Progenitor cell of endocrine pancreas (in vitro differentiated cells): Measurements from ENCODE around the gene MYLK. TPM values are rescaled to one million over a fixed set of nuclear protein-coding genes. Genes with fewer than 3 reads are reported as not detected.

ENCODE experiments used
- DNase-seq: peaks from one replicate; pipeline ENCODE4 v3.0.0; 2021; ENCODE audit warnings: low spot score; ENCODE audit not compliant: unreplicated experiment
- H3K27ac Mint-ChIP-seq: 2 replicates; pipeline ENCODE4 v1.8.0; 2021; ENCODE audit warnings: mild to moderate bottlenecking, moderate library complexity, mixed read lengths
- H3K27me3 Mint-ChIP-seq: 2 replicates; pipeline ENCODE4 v1.8.0; 2021; ENCODE audit warnings: mixed read lengths
- H3K36me3 Mint-ChIP-seq: 2 replicates; pipeline ENCODE4 v1.8.0; 2022; ENCODE audit warnings: mixed read lengths; ENCODE audit not compliant: insufficient read depth
- H3K4me1 Mint-ChIP-seq: 2 replicates; pipeline ENCODE4 v1.8.0; 2021; ENCODE audit warnings: low read depth, mixed read lengths
- H3K4me3 Mint-ChIP-seq: 2 replicates; pipeline ENCODE4 v1.8.0; 2021; ENCODE audit warnings: low read depth, mild to moderate bottlenecking, moderate library complexity, mixed read lengths
- H3K9me3 Mint-ChIP-seq: 2 replicates; pipeline ENCODE4 v1.8.0; 2021; ENCODE audit warnings: low read depth, mixed read lengths
- total RNA-seq: library from RNA; stranded (reverse); gene quantifications from 2 replicates; pipeline ENCODE4 v1.2.1, GENCODE V29; 2021
- TF ChIP-seq, protein P1 (sequence below): fragments of 200-600 bp; sonication (generic); IDR thresholded peaks from one replicate; pipeline ENCODE4 v1.5.0; 2021; ENCODE audit warnings: antibody characterized with exemption, mild to moderate bottlenecking; ENCODE audit not compliant: unreplicated experiment

The MYLK gene
- total RNA-seq, 1 donor from 2014 or later, result 1.1 TPM

DNA sequence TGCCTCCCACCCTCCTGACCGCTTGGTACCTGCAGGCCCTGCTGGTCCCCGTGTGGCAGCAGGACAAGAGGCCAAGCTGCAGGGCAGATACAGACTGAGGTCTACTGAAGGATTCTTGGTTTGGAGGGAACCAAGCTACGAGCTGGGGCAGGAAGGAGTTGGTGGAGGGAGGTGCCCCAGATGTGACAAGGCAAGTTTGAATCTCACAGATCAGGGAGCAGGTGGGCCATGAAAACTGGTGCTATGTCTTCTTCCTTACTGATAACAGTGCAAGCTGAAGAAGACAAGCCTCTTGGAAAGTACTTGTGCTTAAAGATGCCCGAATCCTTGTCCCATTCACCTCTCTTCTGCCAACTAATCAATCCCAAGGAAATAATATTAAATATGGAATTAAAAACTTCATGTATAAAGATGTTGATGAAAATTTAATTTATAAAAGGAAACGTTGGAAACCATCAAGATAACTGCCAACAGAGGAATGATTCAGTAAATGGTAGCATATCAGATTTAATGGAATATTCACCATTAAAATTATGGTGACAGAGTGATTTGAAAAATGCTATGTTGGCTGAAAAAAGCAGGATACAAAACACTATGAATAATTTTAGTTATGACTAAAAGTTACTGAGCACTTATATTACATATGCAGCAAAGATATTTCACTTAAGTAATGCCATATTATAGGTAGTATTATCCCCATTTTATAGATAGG, 107.9 kb downstream of the MYLK start:
- Mint-ChIP-seq H3K36me3 (no peaks in the 10 kb centered on the region), H3K4me1 (no peaks in the 10 kb centered on the region), H3K27me3 (no peaks in the 10 kb centered on the region), H3K4me3 (no peak overlapping the region), H3K27ac (no peak overlapping the region), H3K9me3 (no peaks in the 10 kb centered on the region)
- no peak for DNase-seq
- TF ChIP-seq, protein P1, sequence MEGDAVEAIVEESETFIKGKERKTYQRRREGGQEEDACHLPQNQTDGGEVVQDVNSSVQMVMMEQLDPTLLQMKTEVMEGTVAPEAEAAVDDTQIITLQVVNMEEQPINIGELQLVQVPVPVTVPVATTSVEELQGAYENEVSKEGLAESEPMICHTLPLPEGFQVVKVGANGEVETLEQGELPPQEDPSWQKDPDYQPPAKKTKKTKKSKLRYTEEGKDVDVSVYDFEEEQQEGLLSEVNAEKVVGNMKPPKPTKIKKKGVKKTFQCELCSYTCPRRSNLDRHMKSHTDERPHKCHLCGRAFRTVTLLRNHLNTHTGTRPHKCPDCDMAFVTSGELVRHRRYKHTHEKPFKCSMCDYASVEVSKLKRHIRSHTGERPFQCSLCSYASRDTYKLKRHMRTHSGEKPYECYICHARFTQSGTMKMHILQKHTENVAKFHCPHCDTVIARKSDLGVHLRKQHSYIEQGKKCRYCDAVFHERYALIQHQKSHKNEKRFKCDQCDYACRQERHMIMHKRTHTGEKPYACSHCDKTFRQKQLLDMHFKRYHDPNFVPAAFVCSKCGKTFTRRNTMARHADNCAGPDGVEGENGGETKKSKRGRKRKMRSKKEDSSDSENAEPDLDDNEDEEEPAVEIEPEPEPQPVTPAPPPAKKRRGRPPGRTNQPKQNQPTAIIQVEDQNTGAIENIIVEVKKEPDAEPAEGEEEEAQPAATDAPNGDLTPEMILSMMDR, result no peak

DNA sequence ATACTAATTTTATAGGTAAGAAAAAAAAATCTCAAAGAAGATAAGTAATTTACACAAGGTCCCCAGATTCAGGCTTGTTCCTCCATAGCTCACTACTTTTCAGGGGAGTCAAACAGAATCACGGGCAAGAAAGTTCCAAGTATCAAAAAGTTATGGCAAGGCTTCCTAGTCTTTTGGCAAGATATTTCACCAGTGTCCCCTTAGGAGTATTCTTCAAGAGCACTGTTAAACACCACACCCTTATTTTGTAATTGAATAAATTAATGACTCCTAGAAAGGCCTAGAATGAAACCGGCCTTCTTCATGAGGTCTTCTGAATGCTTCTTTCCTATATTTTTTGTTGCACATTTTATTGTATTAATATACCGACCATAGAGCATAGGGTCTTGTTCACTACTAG, 109.7 kb downstream of the MYLK start:
- H3K27ac Mint-ChIP-seq, result no peak overlapping the region
- no peaks in the 10 kb centered on the region for H3K9me3 Mint-ChIP-seq
- H3K4me3 Mint-ChIP-seq, result no peak overlapping the region
- no peak for DNase-seq
- H3K4me1 Mint-ChIP-seq, result no peaks in the 10 kb centered on the region
- TF ChIP-seq, protein P1, result no peak
- H3K27me3 Mint-ChIP-seq, result no peaks in the 10 kb centered on the region
- H3K36me3 Mint-ChIP-seq, result no peaks in the 10 kb centered on the region

DNA sequence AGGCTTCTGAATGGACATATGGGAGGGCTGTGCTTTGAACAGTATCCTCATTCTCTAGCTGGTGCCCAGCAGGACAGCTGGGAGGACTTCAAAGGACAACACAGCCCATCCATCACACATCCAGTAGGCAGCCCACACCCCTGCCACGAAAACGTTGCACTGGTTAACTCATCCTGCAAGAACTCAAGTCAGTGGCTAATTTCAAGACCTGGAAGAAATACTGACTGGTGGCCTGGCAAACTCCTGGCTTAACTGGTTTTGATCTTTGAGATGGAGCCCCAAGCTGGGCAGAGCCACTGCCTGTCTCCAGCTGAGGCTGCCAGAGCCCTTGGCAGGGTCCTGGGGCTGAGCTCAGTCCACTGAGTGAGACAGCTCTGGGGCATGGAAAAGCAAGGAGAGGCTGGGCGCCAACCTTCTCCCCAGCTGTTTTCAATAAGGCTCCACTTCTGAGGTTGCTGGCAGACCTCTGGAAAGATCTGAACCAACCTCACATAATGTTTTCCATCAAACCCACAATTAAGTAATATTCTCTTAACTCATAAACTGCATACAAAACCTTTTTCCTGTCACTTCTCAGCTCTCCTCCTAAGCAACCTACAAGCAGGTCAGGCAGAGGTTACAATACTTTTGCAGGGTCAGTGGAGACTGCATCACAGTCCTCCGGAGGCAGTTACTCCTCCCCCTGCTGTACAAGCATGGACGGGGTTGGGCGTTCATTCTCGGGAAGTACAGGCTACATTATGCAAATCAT, 110.3 kb downstream of the MYLK start:
- DNase-seq, result no peak
- Mint-ChIP-seq H3K4me3 (no peak overlapping the region), H3K9me3 (no peaks in the 10 kb centered on the region), H3K27me3 (peaks cover 1% of the 10 kb centered on the region), H3K27ac (no peak overlapping the region), H3K36me3 (no peaks in the 10 kb centered on the region), H3K4me1 (no peaks in the 10 kb centered on the region)
- TF ChIP-seq, protein P1, result no peak

DNA sequence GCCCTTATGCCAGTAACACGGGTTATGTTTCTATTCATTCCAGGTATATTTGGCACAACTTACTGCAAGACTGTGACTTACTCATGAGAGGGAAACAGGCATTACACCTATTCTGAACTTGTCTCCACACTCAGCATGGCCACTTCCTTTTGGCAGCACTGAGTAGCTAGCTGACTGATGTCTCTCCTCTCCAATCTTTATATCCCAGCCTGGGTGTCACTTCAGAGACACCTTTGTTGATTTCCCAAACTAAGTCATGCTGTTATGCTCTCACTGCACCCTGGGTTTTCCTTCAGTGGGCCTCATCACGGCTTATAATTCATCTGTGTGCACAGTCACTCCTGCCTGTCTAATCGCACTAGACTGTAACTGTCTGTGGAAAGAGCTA, 114.8 kb downstream of the MYLK start:
- H3K4me3 Mint-ChIP-seq, result no peak overlapping the region
- no peaks in the 10 kb centered on the region for H3K9me3 Mint-ChIP-seq
- TF ChIP-seq, protein P1, result no peak
- no peaks in the 10 kb centered on the region for H3K36me3 Mint-ChIP-seq
- DNase-seq, result no peak
- H3K27ac Mint-ChIP-seq, result no peak overlapping the region
- H3K4me1 Mint-ChIP-seq, result no peaks in the 10 kb centered on the region
- H3K27me3 Mint-ChIP-seq, result peaks cover 3% of the 10 kb centered on the region

DNA sequence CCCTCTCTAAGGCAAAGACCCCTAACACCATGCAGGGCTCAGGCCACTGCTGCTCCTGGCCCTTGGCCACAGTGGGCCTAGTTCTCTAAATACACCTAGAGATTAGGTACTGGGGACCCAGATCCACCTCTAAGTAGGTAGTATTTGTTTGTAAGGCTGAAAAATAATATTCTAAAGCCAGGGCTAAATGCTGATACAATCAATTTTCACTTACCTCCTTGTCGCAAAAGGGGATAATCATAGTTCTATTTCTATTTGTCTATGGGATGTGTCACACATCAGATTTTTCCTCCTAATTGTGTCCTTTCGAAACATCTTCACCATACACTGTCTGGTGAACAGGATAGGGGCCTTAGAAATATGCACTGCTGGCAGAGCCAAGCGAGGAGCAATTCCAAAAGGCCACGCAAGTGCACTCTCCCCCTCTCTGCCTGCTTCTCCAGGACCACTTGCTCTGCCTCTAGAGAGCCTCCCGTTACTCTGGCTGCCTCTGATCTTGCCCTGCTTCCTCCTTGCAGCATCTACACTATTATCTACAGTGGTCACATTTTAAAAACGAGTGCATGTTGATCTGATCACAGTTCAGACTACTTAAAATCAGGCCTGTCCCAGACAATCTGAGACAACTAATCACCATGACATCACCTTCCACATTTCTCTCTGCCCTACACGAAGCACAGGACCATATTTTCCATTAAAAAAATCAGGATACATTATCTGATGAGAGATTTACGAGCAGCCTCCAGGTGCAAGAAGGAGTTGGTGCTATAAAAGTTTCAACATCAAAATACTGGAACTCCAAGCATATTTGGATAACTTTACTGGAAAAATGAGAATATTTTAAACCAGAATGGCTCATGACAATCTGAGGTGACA, 115.4 kb downstream of the MYLK start:
- no peak overlapping the region for H3K27ac Mint-ChIP-seq
- H3K4me3 Mint-ChIP-seq, result no peak overlapping the region
- no peaks in the 10 kb centered on the region for H3K4me1 Mint-ChIP-seq
- no peak for DNase-seq
- no peaks in the 10 kb centered on the region for H3K9me3 Mint-ChIP-seq
- no peaks in the 10 kb centered on the region for H3K36me3 Mint-ChIP-seq
- H3K27me3 Mint-ChIP-seq, result peaks cover 3% of the 10 kb centered on the region
- TF ChIP-seq, protein P1, result no peak
